K562 (cell line): ENCODE measurements around the gene REX1BD. TPM values are rescaled to one million over a fixed set of nuclear protein-coding genes. Genes with fewer than 3 reads are reported as not detected.
A peak's percentile ranks its signal among the peaks of the same experiment; 100 is the strongest.

ENCODE experiments used
- ELF1 ChIP-seq: fragments of 200-800 bp; sonication (Bioruptor generic); IDR thresholded peaks from 2 replicates; pipeline ENCODE4 v1.6.1; 2016; ENCODE audit warnings: missing genetic modification characterization, missing compliant biosample characterization
- ELK1 ChIP-seq: sonication (generic); formaldehyde crosslinking; IDR thresholded peaks from 2 replicates; pipeline ENCODE4 v1.8.1; 2022; ENCODE audit warnings: missing genetic modification reagents
- HMG20B ChIP-seq: fragments of 250-450 bp; sonication (Bioruptor Pico); IDR thresholded peaks from 2 replicates; pipeline ENCODE4 v1.5.0; 2021; ENCODE audit warnings: mild to moderate bottlenecking
- IRF9 ChIP-seq: fragments of 450-650 bp; IDR thresholded peaks from 2 replicates; pipeline ENCODE4 v1.6.1; 2016; ENCODE audit warnings: missing biosample characterization, missing genetic modification characterization
- KLF6 ChIP-seq: fragments of 250-450 bp; sonication (Bioruptor Pico); IDR thresholded peaks from 2 replicates; pipeline ENCODE4 v1.4.0; 2020; ENCODE audit warnings: mild to moderate bottlenecking, moderate library complexity, borderline replicate concordance
- MXD1 ChIP-seq: fragments of 250-450 bp; sonication (Bioruptor Pico); IDR thresholded peaks from 2 replicates; pipeline ENCODE4 v1.8.0; 2021; ENCODE audit warnings: borderline replicate concordance, mild to moderate bottlenecking, moderate library complexity; ENCODE audit not compliant: poor library complexity, severe bottlenecking
- MXI1 ChIP-seq: IDR thresholded peaks from 2 replicates; pipeline ENCODE4 v1.6.1; 2011; ENCODE audit warnings: low read depth, mild to moderate bottlenecking, improper control_type of control experiment, low read length
- PHF21A ChIP-seq: fragments of 450-650 bp; IDR thresholded peaks from 2 replicates; pipeline ENCODE4 v1.6.1; 2017; ENCODE audit warnings: low read depth, borderline replicate concordance
- PTTG1 ChIP-seq: fragments of 450-650 bp; IDR thresholded peaks from 2 replicates; pipeline ENCODE4 v1.6.1; 2016; ENCODE audit warnings: low read depth, mild to moderate bottlenecking, missing genetic modification characterization, missing compliant biosample characterization
- RFX5 ChIP-seq: IDR thresholded peaks from 2 replicates; pipeline ENCODE4 v1.6.1; 2011; ENCODE audit warnings: low read depth, mild to moderate bottlenecking, improper control_type of control experiment, low read length
- U2AF1 ChIP-seq: fragments of 200-400 bp; formaldehyde crosslinking; optimal IDR thresholded peaks from 2 replicates; pipeline ENCODE3; 2017; ENCODE audit warnings: mild to moderate bottlenecking, low read depth, low read length, moderate library complexity
- ZBTB43 ChIP-seq: sonication (generic); formaldehyde crosslinking; IDR thresholded peaks from 2 replicates; pipeline ENCODE4 v1.8.0; 2023; ENCODE audit warnings: mild to moderate bottlenecking, missing genetic modification reagents
- ZNF212 ChIP-seq: fragments of 450-650 bp; formaldehyde crosslinking; IDR thresholded peaks from 2 replicates; pipeline ENCODE4 v1.4.0; 2020; ENCODE audit warnings: mild to moderate bottlenecking
- ZNF354B ChIP-seq: fragments of 250-450 bp; sonication (Bioruptor Pico); IDR thresholded peaks from 2 replicates; pipeline ENCODE4 v1.4.0; 2020
- ZNF609 ChIP-seq: sonication (generic); formaldehyde crosslinking; IDR thresholded peaks from 2 replicates; pipeline ENCODE4 v1.8.1; 2023; ENCODE audit warnings: missing genetic modification reagents, mild to moderate bottlenecking, borderline replicate concordance
- ZZZ3 ChIP-seq: fragments of 450-650 bp; IDR thresholded peaks from 2 replicates; pipeline ENCODE4 v1.6.1; 2016; ENCODE audit warnings: antibody characterized with exemption, mild to moderate bottlenecking, moderate library complexity
- polyA plus RNA-seq, 8 experiments: library from polyadenylated mRNA; depleted of rRNA in 4 of 8; stranded (reverse) in 5 of 8; unstranded in 3 of 8; fragments of >200 nt; fragmentation: Nextera tagmentation in 2 of 8; fragmentation: Illumina TruSeq in 1 of 8; extraction: Ambion mirVana in 2 of 8; extraction: Trizol in 1 of 8; gene quantifications; 2 replicates each; pipeline versions ENCODE4 v1.2.1 to v1.2.3, GENCODE V29; 2011 to 2014; ENCODE audit warnings: inconsistent platforms in 1 of 8, missing spikeins in 1 of 8
- total RNA-seq, 7 experiments: library from RNA; depleted of rRNA in 6 of 7; stranded (reverse); fragments of >200 nt in 6 of 7; fragmentation: Illumina TruSeq in 2 of 7; extraction: Trizol in 2 of 7; gene quantifications; 2 replicates each; pipeline versions ENCODE4 v1.2.1 to v1.2.3, GENCODE V29; 2011 to 2021; ENCODE audit warnings: low replicate concordance in 1 of 7

The REX1BD gene
- total and polyA plus RNA-seq, 9 of the 15 experiments (the other 6 are each of a cell fraction or from before 2014, with no cell fraction given): 1.9 to 136 (median 13.8) TPM

GRCh38 chr19:18588611-18589379 is at the start of gene REX1BD (continued):
- TF ChIP-seq ZNF609 (CRISPR knock-in tag) (0 out of 2 replicates have a peak, but pooled peaks have one; percentile 78), IRF9 (tag) (no peak), RFX5 (no peak), PTTG1 (tag) (no peak), ZNF212 (no peak), ELK1 (no peak), MXD1 (CRISPR knock-in tag) (no peak), ZBTB43 (CRISPR knock-in tag) (no peak; the same call in 1 of the 2 replicates), ZZZ3 (no peak), ELF1 (peak; percentile 37; the same call in 1 of the 2 replicates), KLF6 (no peak), PHF21A (peak; percentile 71; the same call in 1 of the 2 replicates), HMG20B (CRISPR knock-in tag) (no peak), ZNF354B (CRISPR knock-in tag) (0 out of 2 replicates have a peak, but pooled peaks have one; percentile 3), U2AF1 (peak; percentile 100), MXI1 (no peak)
